Measurements from ENCODE around the gene MRPS23. TPM values are rescaled to one million over a fixed set of nuclear protein-coding genes. Genes with fewer than 3 reads are reported as not detected.

Gene MRPS23
- total RNA-seq, 2 experiments from 2014 or later, result 32.1 to 38.2 TPM

DNA sequence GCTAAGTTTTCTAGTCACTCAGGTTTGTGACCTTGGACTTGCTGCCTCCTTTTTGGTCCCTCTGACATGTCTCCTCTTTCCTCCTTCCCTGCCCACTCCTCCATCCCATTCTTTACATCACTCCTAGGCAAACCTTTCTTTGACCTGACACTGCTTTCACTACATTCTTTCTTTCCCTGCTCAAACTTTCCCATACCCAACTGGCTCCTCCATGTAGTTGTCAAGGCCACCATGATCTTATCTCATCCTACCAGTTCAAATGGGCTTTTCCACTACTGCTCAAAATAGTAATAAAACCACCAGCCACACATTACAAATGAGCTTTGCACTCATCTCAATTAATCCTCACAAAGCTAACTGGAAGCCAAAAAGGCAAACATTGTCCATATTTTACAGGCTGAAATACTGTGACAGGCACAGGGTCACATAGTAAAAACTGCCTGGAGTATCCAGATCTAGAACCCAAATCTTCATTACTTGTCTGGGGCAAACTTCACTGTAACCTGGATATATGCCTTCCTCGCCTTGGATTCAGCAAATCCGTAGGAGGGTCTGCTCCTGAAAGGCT lies 14.4 kb downstream of the MRPS23 start:
- ATAC-seq (ENCODE audit: low read depth) (no peak), DNase-seq (no peak)
- Mint-ChIP-seq H3K27me3 (no peaks in the 10 kb centered on the region), H3K36me3 (peaks cover 5% of the 10 kb centered on the region), H3K4me1 (peaks cover 12% of the 10 kb centered on the region), H3K9me3 (no peaks in the 10 kb centered on the region), H3K4me3 (no peak overlapping the region), H3K27ac (no peak overlapping the region)
- POLR2A ChIA-PET, result interaction anchor here (1.1 to 2.5 kb wide), 2 partner anchors 15 to 16 kb away, joined by 3 to 12 read pairs; partner anchors contain the start of gene MRPS23

DNA sequence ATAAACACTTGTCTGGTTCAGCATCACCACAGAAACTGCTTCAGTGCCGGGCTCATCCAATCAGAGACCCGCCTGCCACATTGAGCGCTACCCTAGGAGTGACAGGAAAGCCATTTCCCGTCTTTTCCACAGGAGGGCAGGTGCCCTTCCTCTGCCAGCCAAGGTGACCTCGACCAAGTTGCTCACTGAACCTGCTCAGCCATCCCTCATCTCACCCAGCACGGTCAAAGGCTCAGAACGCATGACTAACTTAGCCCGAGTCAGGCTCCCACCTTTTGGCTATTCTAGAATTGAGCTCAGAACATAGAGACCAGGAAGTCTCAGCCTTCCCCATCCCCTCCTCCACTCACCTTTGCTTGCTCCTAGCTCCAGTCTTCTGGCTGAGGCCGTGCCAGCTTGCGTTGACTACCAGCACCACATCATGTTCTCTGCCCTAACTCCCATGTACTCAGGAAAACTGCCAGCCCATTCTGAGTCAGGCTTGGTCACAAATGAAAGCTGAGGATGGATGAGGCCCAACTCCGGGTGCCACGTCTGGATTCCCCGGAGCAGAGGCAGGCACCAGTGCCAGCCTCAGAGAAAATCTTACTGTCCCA lies 15.6 kb downstream of the MRPS23 start:
- DNase-seq (peak; percentile 39), ATAC-seq (ENCODE audit: low read depth) (peak; percentile 59)
- Mint-ChIP-seq H3K27ac (peak overlapping the region; percentile 62), H3K4me1 (peaks cover 12% of the 10 kb centered on the region), H3K27me3 (no peaks in the 10 kb centered on the region), H3K4me3 (no peak overlapping the region), H3K9me3 (no peaks in the 10 kb centered on the region), H3K36me3 (peaks cover 5% of the 10 kb centered on the region)
- POLR2A ChIA-PET, result interaction anchor here (0.8 to 2.5 kb wide), 4 partner anchors 14 to 162 kb away, joined by 5 to 12 read pairs (median 6); partner anchors contain the start of gene MRPS23

DNA sequence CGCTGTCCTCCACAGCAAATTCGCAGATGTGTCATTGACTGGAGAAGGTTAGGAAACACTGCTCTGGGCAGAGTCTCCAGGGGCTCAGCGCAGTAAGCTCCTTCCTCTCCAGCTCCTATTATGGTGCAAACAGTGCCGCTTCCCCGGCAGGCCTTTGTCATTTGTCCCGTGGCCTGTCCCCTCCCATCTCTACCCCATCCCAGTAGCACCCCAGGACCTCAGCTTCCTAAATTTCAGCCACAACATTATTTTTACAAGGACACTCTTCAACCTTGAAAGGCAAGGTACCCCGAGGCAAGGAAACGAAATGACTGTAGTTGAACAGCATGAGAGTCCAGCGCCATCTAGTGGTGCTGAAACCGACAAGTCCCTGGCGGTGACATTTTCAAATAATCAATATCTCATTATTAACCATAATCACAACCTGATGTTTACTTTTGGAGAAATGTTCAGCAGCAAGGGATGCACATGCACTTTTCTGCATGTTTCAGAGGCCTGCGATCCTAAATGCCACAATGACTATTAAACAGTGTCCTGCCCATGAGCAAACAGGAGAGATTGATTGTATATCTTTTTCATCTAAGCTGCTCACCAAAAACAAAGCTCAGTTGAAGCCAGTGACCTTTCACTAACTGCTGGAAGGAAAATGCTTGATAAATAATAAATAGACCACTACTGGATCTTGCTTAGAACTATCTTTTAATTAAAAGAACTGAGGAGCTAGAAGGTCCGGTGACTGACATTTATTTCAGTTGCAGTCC lies 16.5 kb downstream of the MRPS23 start:
- ATAC-seq (ENCODE audit: low read depth) (peak; percentile 70), DNase-seq (peak; percentile 57)
- Mint-ChIP-seq H3K4me3 (no peak overlapping the region), H3K9me3 (no peaks in the 10 kb centered on the region), H3K27ac (no peak overlapping the region), H3K36me3 (peaks cover 5% of the 10 kb centered on the region), H3K4me1 (peaks cover 12% of the 10 kb centered on the region), H3K27me3 (no peaks in the 10 kb centered on the region)
- POLR2A ChIA-PET, result interaction anchor here (0.8 to 2.1 kb wide), 2 partner anchors 16 to 161 kb away, joined by 5 to 7 read pairs; partner anchors contain the start of gene MRPS23

DNA sequence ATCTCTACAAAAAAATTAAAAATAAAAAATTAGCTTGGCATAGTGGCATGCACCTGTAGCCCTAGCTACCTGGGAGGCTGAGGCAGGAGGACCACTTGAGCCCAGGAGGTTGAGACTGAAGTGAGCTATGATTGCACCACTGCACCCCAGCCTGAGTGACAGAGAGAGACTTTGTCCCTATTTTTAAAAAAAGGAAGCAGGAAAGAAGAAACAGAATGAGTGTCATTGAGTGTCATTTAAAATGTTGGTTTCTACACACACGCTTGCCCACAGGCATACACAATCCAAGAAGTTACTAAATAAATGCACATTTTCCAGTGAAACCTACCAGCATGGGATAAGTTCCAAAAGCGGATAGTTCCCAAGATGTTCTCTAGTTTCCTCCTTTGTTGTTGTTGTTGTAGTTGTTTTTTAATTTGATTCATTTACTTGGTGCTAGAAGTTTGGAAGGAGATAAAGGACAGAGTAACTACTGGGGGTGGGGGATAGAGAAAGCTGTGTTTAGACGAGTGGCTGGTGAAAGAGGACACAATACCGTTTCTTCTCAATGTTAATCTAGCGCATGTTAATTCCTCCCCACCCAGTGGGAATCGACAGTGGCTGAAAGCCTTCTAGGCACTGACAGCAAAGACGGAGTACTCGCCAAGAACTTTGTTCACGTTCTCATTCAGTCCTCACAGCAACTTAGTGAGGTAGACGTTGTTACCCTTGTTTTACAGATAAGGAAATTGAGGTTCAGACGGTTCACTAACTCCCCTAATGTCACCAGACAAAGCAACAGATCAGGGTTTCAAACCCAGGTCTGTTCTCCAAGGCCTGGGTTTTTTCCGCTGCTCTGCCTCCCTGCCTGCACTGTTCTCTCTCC lies 17.3 kb downstream of the MRPS23 start:
- DNase-seq, result no peak
- POLR2A ChIA-PET, result no interaction called here
- H3K9me3 Mint-ChIP-seq, result no peaks in the 10 kb centered on the region

DNA sequence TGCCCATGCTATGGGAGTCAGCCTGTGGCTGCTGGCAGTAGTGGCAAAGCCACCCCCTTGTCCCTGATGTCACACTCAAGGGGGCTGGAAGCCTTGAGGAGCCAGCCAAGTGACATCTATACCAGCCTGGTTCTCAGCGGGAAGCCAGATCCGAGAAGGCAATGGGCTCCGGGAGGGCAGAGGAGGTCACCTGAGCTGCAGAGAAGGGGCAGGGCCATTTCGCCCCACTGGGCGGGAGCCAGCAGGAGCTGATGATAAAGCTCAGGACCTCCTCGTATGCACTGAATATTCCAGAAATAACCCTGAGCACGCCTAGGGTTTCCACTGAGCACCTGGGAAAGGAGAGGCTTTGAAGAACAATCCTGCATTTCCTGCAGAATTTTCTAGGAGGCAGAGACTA lies 19.0 kb downstream of the MRPS23 start:
- peaks cover 12% of the 10 kb centered on the region for H3K4me1 Mint-ChIP-seq
- no peak overlapping the region for H3K27ac Mint-ChIP-seq
- no peaks in the 10 kb centered on the region for H3K9me3 Mint-ChIP-seq
- H3K4me3 Mint-ChIP-seq, result no peak overlapping the region
- peaks cover 2% of the 10 kb centered on the region for H3K27me3 Mint-ChIP-seq
- DNase-seq, result no peak
- POLR2A ChIA-PET, result interaction anchor here (0.6 kb wide), 1 partner anchor 574 kb away, joined by 3 read pairs; no protein-coding TSS in a partner anchor
- H3K36me3 Mint-ChIP-seq, result no peaks in the 10 kb centered on the region
- no peak for ATAC-seq (ENCODE audit: low read depth)

More for the DNA sequence above, 17.3 kb downstream of the MRPS23 start:
- peaks cover 5% of the 10 kb centered on the region for H3K36me3 Mint-ChIP-seq
- no peak overlapping the region for H3K4me3 Mint-ChIP-seq
- H3K27me3 Mint-ChIP-seq, result no peaks in the 10 kb centered on the region
- no peak overlapping the region for H3K27ac Mint-ChIP-seq
- H3K4me1 Mint-ChIP-seq, result peaks cover 12% of the 10 kb centered on the region
- ATAC-seq (ENCODE audit: low read depth), result peak; percentile 14

DNA sequence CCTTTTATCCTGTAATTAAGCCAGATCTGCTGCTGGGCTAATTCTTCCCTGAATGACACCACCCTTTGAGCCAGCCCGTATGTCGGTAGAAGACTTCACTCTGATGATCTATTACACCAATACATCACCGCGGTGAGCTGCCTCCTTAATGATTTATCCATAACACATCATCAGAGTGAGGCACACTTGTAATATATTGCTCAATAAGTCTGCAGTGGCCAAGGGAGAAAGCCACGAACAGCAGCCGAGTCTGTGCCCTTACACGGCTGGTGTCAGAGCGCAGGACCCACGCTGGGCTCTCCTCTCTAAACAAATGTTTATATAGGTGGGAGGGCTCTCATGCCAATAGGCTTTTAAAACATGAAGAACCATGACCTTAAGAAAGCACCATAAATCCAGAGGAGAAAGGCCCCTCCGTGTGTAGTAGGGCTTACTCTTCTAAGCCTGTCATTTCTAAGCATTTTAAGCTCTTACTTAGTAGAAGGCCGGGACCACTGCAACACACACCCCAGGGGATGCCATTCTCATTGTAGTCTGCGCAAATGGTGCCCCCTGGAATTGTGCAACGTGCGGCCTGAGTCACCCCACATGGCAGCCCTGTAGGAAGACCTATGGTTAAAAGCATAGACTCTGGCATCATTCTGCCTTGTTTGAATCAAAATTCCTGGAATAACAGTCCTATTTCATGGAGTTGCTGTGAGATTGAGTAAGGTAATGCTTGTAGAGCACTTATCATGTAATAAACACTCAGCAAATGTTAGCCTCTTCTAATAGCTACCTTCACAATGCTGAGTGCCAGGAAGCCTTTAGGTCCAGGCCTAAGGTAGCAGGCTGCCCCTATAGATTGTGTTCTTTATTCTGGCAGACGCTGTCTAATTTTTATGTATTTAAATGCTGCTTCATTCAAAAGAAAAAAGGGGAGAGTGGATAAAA lies 26.1 kb downstream of the MRPS23 start:
- H3K9me3 Mint-ChIP-seq, result no peaks in the 10 kb centered on the region
- peaks cover 6% of the 10 kb centered on the region for H3K27me3 Mint-ChIP-seq
- POLR2A ChIA-PET, result no interaction called here
- H3K27ac Mint-ChIP-seq, result no peak overlapping the region
- DNase-seq (no peak), ATAC-seq (ENCODE audit: low read depth) (no peak)
- no peaks in the 10 kb centered on the region for H3K4me1 Mint-ChIP-seq
- H3K36me3 Mint-ChIP-seq, result no peaks in the 10 kb centered on the region
- no peak overlapping the region for H3K4me3 Mint-ChIP-seq

DNA sequence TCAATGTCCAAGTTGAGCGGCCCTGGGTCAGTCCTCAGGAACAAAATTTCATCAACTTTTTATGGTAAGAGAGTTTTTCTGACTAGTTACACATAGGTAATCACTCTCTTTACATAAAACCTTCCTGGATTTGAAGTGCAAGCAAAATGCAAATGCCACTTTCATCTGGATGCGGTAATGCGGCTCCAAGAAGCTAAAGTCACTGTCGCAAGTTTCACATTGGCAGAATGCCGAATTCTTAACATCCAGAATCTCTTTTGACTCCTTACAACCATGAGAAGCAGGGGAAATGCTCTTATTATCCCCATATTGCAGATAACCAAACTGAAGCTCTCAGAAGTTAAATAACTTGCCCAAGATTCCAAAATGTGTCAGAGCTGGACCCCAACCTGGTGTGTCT lies 30.0 kb downstream of the MRPS23 start:
- POLR2A ChIA-PET, result no interaction called here
- H3K27me3 Mint-ChIP-seq, result peaks cover 21% of the 10 kb centered on the region

DNA sequence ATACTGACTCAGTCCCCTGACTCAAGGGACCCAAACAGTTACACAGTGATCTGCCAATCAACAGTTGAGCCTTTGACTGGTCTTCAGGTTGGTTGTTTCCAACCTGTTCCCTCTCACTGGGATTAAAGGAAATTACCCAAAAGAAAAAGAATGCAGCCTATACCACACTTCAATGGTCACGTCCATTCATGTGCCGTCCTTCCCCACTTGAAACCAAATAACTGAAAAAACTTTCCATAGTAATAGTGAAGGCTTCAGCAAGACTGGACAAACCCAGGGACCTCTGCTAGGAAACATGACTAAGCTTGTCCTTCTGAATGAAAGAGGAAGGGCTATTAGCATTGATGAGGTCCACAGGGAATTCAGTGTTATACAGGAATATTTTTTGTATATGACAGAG lies 30.6 kb downstream of the MRPS23 start:
- no peaks in the 10 kb centered on the region for H3K4me1 Mint-ChIP-seq
- ATAC-seq (ENCODE audit: low read depth) (no peak), DNase-seq (no peak)
- H3K27ac Mint-ChIP-seq, result no peak overlapping the region
- peaks cover 27% of the 10 kb centered on the region for H3K27me3 Mint-ChIP-seq
- H3K9me3 Mint-ChIP-seq, result no peaks in the 10 kb centered on the region
- POLR2A ChIA-PET, result no interaction called here
- H3K4me3 Mint-ChIP-seq, result no peak overlapping the region
- H3K36me3 Mint-ChIP-seq, result no peaks in the 10 kb centered on the region

More for the DNA sequence above, 30.0 kb downstream of the MRPS23 start:
- no peak for DNase-seq
- H3K4me1 Mint-ChIP-seq, result no peaks in the 10 kb centered on the region
- H3K4me3 Mint-ChIP-seq, result no peak overlapping the region
- no peak overlapping the region for H3K27ac Mint-ChIP-seq
- ATAC-seq (ENCODE audit: low read depth), result no peak
- no peaks in the 10 kb centered on the region for H3K36me3 Mint-ChIP-seq
- H3K9me3 Mint-ChIP-seq, result no peaks in the 10 kb centered on the region

DNA sequence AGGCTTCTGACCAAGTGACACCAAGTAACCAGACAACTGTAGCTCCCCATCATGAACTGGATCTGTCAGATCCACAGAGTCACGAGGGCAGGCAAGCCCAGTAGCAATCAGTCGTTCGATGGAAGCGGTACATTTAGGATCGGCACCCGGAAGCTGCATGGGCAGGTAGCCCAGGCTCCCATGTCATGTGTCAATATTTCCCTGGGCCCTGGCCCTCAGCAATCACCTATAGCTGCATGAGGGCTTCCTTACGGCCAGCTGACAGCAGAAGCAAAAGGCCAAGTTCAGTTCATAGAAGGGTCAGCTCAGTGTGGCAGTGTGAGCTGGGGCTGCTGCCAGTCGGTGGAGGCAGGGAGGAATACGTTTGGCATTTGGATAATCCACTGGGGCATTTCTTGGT lies 31.8 kb downstream of the MRPS23 start:
- H3K4me3 Mint-ChIP-seq, result no peak overlapping the region
- DNase-seq (no peak), ATAC-seq (ENCODE audit: low read depth) (no peak)
- no peaks in the 10 kb centered on the region for H3K36me3 Mint-ChIP-seq
- POLR2A ChIA-PET, result no interaction called here
- peaks cover 35% of the 10 kb centered on the region for H3K27me3 Mint-ChIP-seq
- no peaks in the 10 kb centered on the region for H3K9me3 Mint-ChIP-seq
- H3K4me1 Mint-ChIP-seq, result no peaks in the 10 kb centered on the region
- no peak overlapping the region for H3K27ac Mint-ChIP-seq

DNA sequence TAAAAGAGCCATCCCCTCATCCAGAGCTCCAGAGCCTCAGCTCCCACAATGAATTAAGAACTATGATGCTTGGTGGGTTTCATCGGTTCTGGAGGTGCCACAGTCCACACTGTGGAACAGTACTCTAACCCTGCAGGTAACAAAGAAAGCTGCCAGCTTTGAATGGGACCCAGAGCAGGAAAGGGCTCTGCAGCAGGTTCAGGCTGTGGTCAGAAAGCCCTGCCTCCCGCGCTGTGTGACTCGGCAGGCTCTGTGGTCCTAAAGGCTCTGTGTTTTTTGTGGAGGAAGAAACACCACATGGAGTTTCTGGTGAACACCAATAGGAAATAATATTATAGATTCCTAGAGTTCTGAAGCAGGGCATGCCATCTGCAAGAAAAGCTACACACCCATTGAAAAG lies 32.5 kb downstream of the MRPS23 start:
- POLR2A ChIA-PET, result no interaction called here
- DNase-seq (no peak), ATAC-seq (ENCODE audit: low read depth) (no peak)
- Mint-ChIP-seq H3K27ac (no peak overlapping the region), H3K36me3 (no peaks in the 10 kb centered on the region), H3K4me1 (no peaks in the 10 kb centered on the region), H3K9me3 (no peaks in the 10 kb centered on the region), H3K27me3 (peaks cover 37% of the 10 kb centered on the region), H3K4me3 (no peak overlapping the region)

DNA sequence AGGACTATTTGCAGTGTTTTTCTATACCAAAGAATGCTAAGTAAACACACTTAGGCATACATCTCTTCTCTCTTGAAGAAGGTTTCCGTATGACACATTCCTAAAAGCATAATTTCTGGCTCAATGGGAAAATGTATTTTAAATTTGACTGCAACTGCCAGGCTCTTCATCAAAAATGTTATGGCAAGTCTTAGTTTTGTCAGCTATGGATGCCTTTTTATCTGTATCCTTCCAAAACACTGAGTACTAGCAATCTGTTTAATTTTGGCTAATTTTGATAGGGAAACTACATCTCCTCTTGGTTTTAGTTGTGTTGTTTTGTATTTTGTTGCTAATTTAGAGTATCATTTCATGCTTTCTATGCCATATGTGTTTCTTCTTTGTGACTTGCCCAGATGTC lies 35.4 kb downstream of the MRPS23 start:
- POLR2A ChIA-PET, result no interaction called here
- Mint-ChIP-seq H3K4me1 (peaks cover 6% of the 10 kb centered on the region), H3K36me3 (no peaks in the 10 kb centered on the region), H3K9me3 (no peaks in the 10 kb centered on the region), H3K27ac (no peak overlapping the region), H3K4me3 (no peak overlapping the region), H3K27me3 (peaks cover 61% of the 10 kb centered on the region)
- no peak for ATAC-seq (ENCODE audit: low read depth)
- no peak for DNase-seq

DNA sequence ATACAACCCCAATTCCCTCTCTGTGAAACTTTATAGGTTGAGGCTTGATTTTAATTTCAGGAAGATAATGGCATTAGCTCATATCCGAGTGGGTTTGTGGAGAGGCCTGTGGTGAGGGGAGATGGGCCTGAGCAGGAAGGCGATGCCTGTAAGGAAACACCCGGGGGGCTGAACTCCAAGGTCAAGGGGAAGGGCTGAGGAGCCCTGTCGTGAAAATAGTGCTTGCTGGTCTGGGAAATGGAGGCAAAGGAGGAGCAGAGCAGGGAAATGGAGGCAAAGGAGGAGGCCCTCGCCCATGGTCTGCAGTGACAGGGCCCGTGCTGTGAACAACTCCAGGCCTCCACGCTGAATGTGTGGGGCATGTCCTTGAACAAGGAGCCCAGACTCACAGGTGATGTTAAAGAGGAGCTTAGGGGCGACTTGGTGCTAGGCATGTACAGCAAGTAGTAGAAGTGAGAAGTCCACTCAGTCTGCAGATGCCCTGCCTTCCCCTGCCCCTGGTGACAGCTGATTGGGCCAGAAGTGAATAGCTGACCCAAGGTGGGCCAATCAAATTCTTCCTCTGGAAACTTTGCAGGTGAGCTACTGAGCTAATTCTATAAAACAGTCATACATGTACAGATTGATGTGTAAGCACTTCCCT lies 38.1 kb downstream of the MRPS23 start:
- ATAC-seq (ENCODE audit: low read depth), result no peak
- H3K4me3 Mint-ChIP-seq, result no peak overlapping the region
- no peak for DNase-seq
- peaks cover 6% of the 10 kb centered on the region for H3K4me1 Mint-ChIP-seq
- POLR2A ChIA-PET, result no interaction called here
- H3K27ac Mint-ChIP-seq, result no peak overlapping the region
- H3K27me3 Mint-ChIP-seq, result peaks cover 59% of the 10 kb centered on the region
- H3K36me3 Mint-ChIP-seq, result no peaks in the 10 kb centered on the region
- H3K9me3 Mint-ChIP-seq, result no peaks in the 10 kb centered on the region
